ENCODE data around the gene MAD2L2. TPM values are rescaled to one million over a fixed set of nuclear protein-coding genes. Genes with fewer than 3 reads are reported as not detected.

Gene MAD2L2
- total and polyA plus RNA-seq, 9 of the 15 experiments (the other 6 are each of a cell fraction or from before 2014, with no cell fraction given) = 12.4 to 286 (median 143) TPM

GRCh38 chr1:11681071-11681771 lies at the start of gene MAD2L2 (continued):
- TF ChIP-seq E2F6 (IDR thresholded peaks at IDR 0.05; ENCODE audit: borderline replicate concordance in 1 of 2, extremely low read depth in 1 of 2, insufficient read depth in 1 of 2, insufficient read length in 1 of 2, low read depth in 1 of 2, low read length in 1 of 2, poor library complexity in 1 of 2, severe bottlenecking in 1 of 2) (peak; percentile 46 to 77), KAT7 (CRISPR knock-in tag; IDR thresholded peaks at IDR 0.05; ENCODE audit: borderline replicate concordance) (no peak; the same call in 1 of the 2 replicates), SIN3A (IDR thresholded peaks at IDR 0.05; ENCODE audit: borderline replicate concordance in 2 of 2, control insufficient read depth in 1 of 2, low read depth in 2 of 2, low read length in 2 of 2) (peak in 1 of 2 experiments; percentile 72; a peak in 1 of 4 replicates), RBM34 (IDR thresholded peaks at IDR 0.05; ENCODE audit: borderline replicate concordance, insufficient read depth, low read length) (no peak), GTF2B (IDR thresholded peaks at IDR 0.05; ENCODE audit: extremely low read depth, insufficient read length) (no peak), SETDB1 (IDR thresholded peaks at IDR 0.05; ENCODE audit: low read length) (peak; percentile 55), CTCFL (IDR thresholded peaks at IDR 0.05; ENCODE audit: borderline replicate concordance, insufficient read depth, low read depth, low read length, poor library complexity, severe bottlenecking) (no peak), SP1 (CRISPR knock-in tag; IDR thresholded peaks at IDR 0.05) (peak; percentile 99), TBP (optimal IDR thresholded peaks at IDR 0.05; ENCODE audit: low read depth, low read length) (peak; percentile 49), ZNF408 (CRISPR knock-in tag; IDR thresholded peaks at IDR 0.05; ENCODE audit: low read depth) (no peak), SOX6 (IDR thresholded peaks at IDR 0.05) (no peak; the same call in 1 of the 2 replicates), LCOR (CRISPR knock-in tag; IDR thresholded peaks at IDR 0.05) (no peak; the same call in 1 of the 2 replicates), FOXM1 (IDR thresholded peaks at IDR 0.05; ENCODE audit: low read depth) (peak; percentile 26; the same call in 1 of the 2 replicates), FOXM1 (CRISPR knock-in tag; IDR thresholded peaks at IDR 0.05; ENCODE audit: low read depth) (no peak), BRD4 (IDR thresholded peaks at IDR 0.05) (no peak)
